WTC11 (cell line): ENCODE measurements around the gene CCDC12.

ENCODE experiments used
- CREB1 ChIP-seq: sonication (generic); formaldehyde crosslinking; IDR thresholded peaks from 2 replicates; pipeline ENCODE4 v1.8.0; 2023; ENCODE audit warnings: mild to moderate bottlenecking, missing genetic modification reagents
- NFE2L1 ChIP-seq: sonication (generic); formaldehyde crosslinking; IDR thresholded peaks from 2 replicates; pipeline ENCODE4 v1.8.1; 2023; ENCODE audit warnings: missing genetic modification reagents
- RORB ChIP-seq: fragments of 250-450 bp; sonication (Bioruptor Pico); IDR thresholded peaks from 2 replicates; pipeline ENCODE4 v1.9.0; 2021; ENCODE audit warnings: mild to moderate bottlenecking
- ZNF423 ChIP-seq: fragments of 250-450 bp; sonication (Bioruptor Pico); IDR thresholded peaks from 2 replicates; pipeline ENCODE4 v2.1.2; 2022; ENCODE audit warnings: mild to moderate bottlenecking, moderate library complexity
- TF ChIP-seq, protein P1 (sequence below): fragments of 200-600 bp; IDR thresholded peaks from 2 replicates; pipeline ENCODE4 v1.8.0; 2022; ENCODE audit warnings: antibody characterized with exemption

DNA sequence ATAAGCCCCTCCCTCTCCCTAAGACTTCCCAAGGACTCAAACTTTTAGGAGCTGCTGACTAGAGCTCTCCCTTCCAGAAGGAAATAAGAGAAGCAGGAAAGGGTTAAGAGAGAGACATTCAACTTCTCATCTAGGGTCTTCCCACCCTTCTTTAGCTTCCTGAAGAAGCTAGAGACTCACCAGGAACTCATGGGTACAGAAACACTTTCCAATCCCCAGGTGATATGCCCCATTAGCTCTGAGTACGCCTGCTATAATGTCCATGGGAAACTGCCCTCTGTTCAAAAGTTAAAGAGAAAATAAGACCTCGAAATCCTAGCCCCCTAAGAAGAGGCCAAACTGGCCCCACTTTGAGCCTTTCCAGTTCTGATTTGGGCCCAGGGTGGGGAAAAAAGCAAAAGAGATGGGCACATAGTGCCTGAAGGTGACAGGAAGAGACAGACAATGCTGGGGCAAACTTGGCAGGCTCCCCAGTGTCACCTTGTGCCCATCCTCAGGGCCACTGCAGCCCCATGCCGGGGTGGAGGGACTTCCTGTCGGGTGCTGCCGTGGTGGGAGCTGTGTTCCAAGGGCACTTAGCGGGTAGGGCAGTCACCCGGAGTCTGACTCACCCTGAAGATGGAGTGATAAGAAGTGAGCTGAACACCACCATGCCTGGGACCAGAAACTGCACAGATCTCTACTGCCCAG, 29.5 kb downstream of the CCDC12 start:
- TF ChIP-seq CREB1 (CRISPR knock-in tag) (no peak), NFE2L1 (CRISPR knock-in tag) (no peak), RORB (CRISPR knock-in tag) (no peak), ZNF423 (CRISPR knock-in tag) (no peak)
- TF ChIP-seq, protein P1, sequence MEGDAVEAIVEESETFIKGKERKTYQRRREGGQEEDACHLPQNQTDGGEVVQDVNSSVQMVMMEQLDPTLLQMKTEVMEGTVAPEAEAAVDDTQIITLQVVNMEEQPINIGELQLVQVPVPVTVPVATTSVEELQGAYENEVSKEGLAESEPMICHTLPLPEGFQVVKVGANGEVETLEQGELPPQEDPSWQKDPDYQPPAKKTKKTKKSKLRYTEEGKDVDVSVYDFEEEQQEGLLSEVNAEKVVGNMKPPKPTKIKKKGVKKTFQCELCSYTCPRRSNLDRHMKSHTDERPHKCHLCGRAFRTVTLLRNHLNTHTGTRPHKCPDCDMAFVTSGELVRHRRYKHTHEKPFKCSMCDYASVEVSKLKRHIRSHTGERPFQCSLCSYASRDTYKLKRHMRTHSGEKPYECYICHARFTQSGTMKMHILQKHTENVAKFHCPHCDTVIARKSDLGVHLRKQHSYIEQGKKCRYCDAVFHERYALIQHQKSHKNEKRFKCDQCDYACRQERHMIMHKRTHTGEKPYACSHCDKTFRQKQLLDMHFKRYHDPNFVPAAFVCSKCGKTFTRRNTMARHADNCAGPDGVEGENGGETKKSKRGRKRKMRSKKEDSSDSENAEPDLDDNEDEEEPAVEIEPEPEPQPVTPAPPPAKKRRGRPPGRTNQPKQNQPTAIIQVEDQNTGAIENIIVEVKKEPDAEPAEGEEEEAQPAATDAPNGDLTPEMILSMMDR = no peak
